OCI-M1 (cell line): ENCODE measurements around the gene OR6B1.

ENCODE experiments used
- DNase-seq: peaks from one replicate; lab custom pipeline; 2025; lab: John Stamatoyannopoulos, UW

The OR6B1 gene

GRCh38 chr7:144000020-144000419, at the start of gene OR6B1:
Gene OR6B1 (plus strand): TSS chr7:144000320. CDS start chr7:144003997, 3,677 bp downstream.
- no peak for DNase-seq

- no peak for DNase-seq
Measured at GRCh38 chr7:143953421-143953820, 46.7 kb upstream of the OR6B1 start.

GRCh38 chr7:143954135-143954534, 46.0 kb upstream of the OR6B1 start:
- DNase-seq, result no peak

GRCh38 chr7:143954544-143954943, 45.6 kb upstream of the OR6B1 start, which contains the start of gene OR2F1:
Gene OR2F1 (plus strand): TSS chr7:143954844. CDS start chr7:143959971, 5,127 bp downstream.
- DNase-seq, result no peak

- no peak for DNase-seq
Measured at GRCh38 chr7:143958781-143959180, 41.3 kb upstream of the OR6B1 start.

GRCh38 chr7:143960813-143961610, 39.1 kb upstream of the OR6B1 start:
- no peak for DNase-seq

GRCh38 chr7:143965280-143965679, 34.8 kb upstream of the OR6B1 start:
- DNase-seq, result no peak

- DNase-seq, result no peak
Measured at GRCh38 chr7:143967398-143967797, 32.7 kb upstream of the OR6B1 start.

GRCh38 chr7:143973870-143974416, 26.2 kb upstream of the OR6B1 start:
- DNase-seq, result peak; percentile 79

- peak; percentile 24 for DNase-seq
Measured at GRCh38 chr7:143974459-143974858, 25.7 kb upstream of the OR6B1 start.

GRCh38 chr7:143975617-143976016, 24.5 kb upstream of the OR6B1 start:
- peak; percentile 23 for DNase-seq

GRCh38 chr7:143978585-143978984, 21.5 kb upstream of the OR6B1 start:
- DNase-seq, result no peak

- no peak for DNase-seq
Measured at GRCh38 chr7:143979359-143979758, 20.8 kb upstream of the OR6B1 start.

GRCh38 chr7:143979998-143980397, 20.1 kb upstream of the OR6B1 start:
- DNase-seq, result peak; percentile 15

GRCh38 chr7:143980746-143981510, 19.2 kb upstream of the OR6B1 start:
- DNase-seq, result no peak

GRCh38 chr7:143983960-143984359, 16.2 kb upstream of the OR6B1 start:
- DNase-seq, result no peak

GRCh38 chr7:143987513-143987912, 12.6 kb upstream of the OR6B1 start:
- peak; percentile 68 for DNase-seq

GRCh38 chr7:143988976-143989745, 11.0 kb upstream of the OR6B1 start:
- peak; percentile 4 for DNase-seq

GRCh38 chr7:143992670-143993069, 7.5 kb upstream of the OR6B1 start:
- DNase-seq, result no peak

- DNase-seq, result no peak
Measured at GRCh38 chr7:143993924-143994323, 6.2 kb upstream of the OR6B1 start.

- no peak for DNase-seq
Measured at GRCh38 chr7:144001543-144001942, 1.4 kb downstream of the OR6B1 start.

- DNase-seq, result no peak
Measured at GRCh38 chr7:144004703-144005102, 4.6 kb downstream of the OR6B1 start.
